ENCODE measurements around the gene PALB2.
"Not testable (repeated sequence)": the region's sequence is repeated elsewhere in the genome, so short reads cannot be mapped to it uniquely, and the experiment has no call there.

Gene PALB2

GRCh38 chr16:23642246-23642774 lies 1.2 kb upstream of the PALB2 start:
- no peak for DNase-seq (ENCODE audit: low spot score)

- peak; percentile 15 for DNase-seq (ENCODE audit: low spot score)
Observed at GRCh38 chr16:23640615-23640930, 537 bp downstream of the PALB2 start.

- DNase-seq (ENCODE audit: low spot score): no peak
Observed at GRCh38 chr16:23635958-23636357, 5.2 kb downstream of the PALB2 start.

GRCh38 chr16:23634461-23635036 lies 6.6 kb downstream of the PALB2 start:
- DNase-seq (ENCODE audit: low spot score): no peak

GRCh38 chr16:23631874-23632273 lies 9.2 kb downstream of the PALB2 start:
- DNase-seq (ENCODE audit: low spot score): not testable (repeated sequence)

GRCh38 chr16:23629516-23629915 lies 11.6 kb downstream of the PALB2 start:
- no peak for DNase-seq (ENCODE audit: low spot score)

GRCh38 chr16:23624092-23624491 lies 17.0 kb downstream of the PALB2 start:
- DNase-seq (ENCODE audit: low spot score): no peak

- DNase-seq (ENCODE audit: low spot score): no peak
Observed at GRCh38 chr16:23615805-23616204, 25.3 kb downstream of the PALB2 start.

GRCh38 chr16:23611936-23612335 lies 29.2 kb downstream of the PALB2 start:
- DNase-seq (ENCODE audit: low spot score): no peak

GRCh38 chr16:23610905-23611304 lies 30.2 kb downstream of the PALB2 start:
- DNase-seq (ENCODE audit: low spot score): not testable (repeated sequence)

- no peak for DNase-seq (ENCODE audit: low spot score)
Observed at GRCh38 chr16:23609929-23610328, 31.2 kb downstream of the PALB2 start.

GRCh38 chr16:23608194-23608593 lies 32.9 kb downstream of the PALB2 start:
- no peak for DNase-seq (ENCODE audit: low spot score)

GRCh38 chr16:23607726-23608125 lies 33.4 kb downstream of the PALB2 start:
- no peak for DNase-seq (ENCODE audit: low spot score)

- peak; percentile 69 for DNase-seq (ENCODE audit: low spot score)
Observed at GRCh38 chr16:23597003-23597756, 43.9 kb downstream of the PALB2 start.

GRCh38 chr16:23595951-23596720 lies 45.0 kb downstream of the PALB2 start, which contains the start of gene NDUFAB1:
Gene NDUFAB1 (minus strand): TSS chr16:23596316. CDS start chr16:23596290, 26 bp downstream.
- peak; percentile 87 for DNase-seq (ENCODE audit: low spot score)

GRCh38 chr16:23595246-23595950 lies 45.7 kb downstream of the PALB2 start:
- DNase-seq (ENCODE audit: low spot score): no peak

- no peak for DNase-seq (ENCODE audit: low spot score)
Observed at GRCh38 chr16:23594186-23594585, 46.9 kb downstream of the PALB2 start.

- DNase-seq (ENCODE audit: low spot score): no peak
Observed at GRCh38 chr16:23590181-23590580, 50.9 kb downstream of the PALB2 start.

GRCh38 chr16:23587726-23588125 lies 53.4 kb downstream of the PALB2 start:
- DNase-seq (ENCODE audit: low spot score): no peak

GRCh38 chr16:23584186-23585076 lies 56.7 kb downstream of the PALB2 start:
- no peak for DNase-seq (ENCODE audit: low spot score)

GRCh38 chr16:23583271-23583670 lies 57.8 kb downstream of the PALB2 start:
- not testable (repeated sequence) for DNase-seq (ENCODE audit: low spot score)
